Smooth muscle cell (in vitro differentiated cells): ENCODE data around the gene SLC25A18. TPM values are rescaled to one million over a fixed set of nuclear protein-coding genes. Genes with fewer than 3 reads are reported as not detected.
"Not testable (repeated sequence)": the region's sequence is repeated elsewhere in the genome, so short reads cannot be mapped to it uniquely, and the experiment has no call there.

Experiments
- DNase-seq: peaks from one replicate; lab custom pipeline; 2025; ENCODE audit not compliant: unreplicated experiment; lab: John Stamatoyannopoulos, UW
- H2AFZ ChIP-seq: fragments of 200-600 bp; sonication (generic); 2 replicates; pipeline ENCODE4 v1.6.0; 2016; ENCODE audit warnings: antibody characterized with exemption, low read depth, mild to moderate bottlenecking
- H3F3A ChIP-seq: fragments of 200-600 bp; sonication (generic); 2 replicates; pipeline ENCODE4 v1.6.0; 2017; ENCODE audit warnings: antibody characterized with exemption, low read depth
- H3K27ac ChIP-seq: fragments of 200-600 bp; sonication (generic); 2 replicates; pipeline ENCODE4 v1.5.1; 2016; ENCODE audit warnings: low read depth, mild to moderate bottlenecking
- H3K27me3 ChIP-seq: fragments of 200-600 bp; sonication (generic); 2 replicates; pipeline ENCODE4 v1.6.1; 2016; ENCODE audit warnings: low read depth, mild to moderate bottlenecking
- H3K36me3 ChIP-seq: fragments of 200-600 bp; sonication (generic); 2 replicates; pipeline ENCODE4 v1.5.1; 2016; ENCODE audit warnings: low read depth
- H3K4me1 ChIP-seq: fragments of 200-600 bp; sonication (generic); 2 replicates; pipeline ENCODE4 v1.5.1; 2016; ENCODE audit warnings: low read depth
- H3K4me2 ChIP-seq: fragments of 200-600 bp; sonication (generic); 2 replicates; pipeline ENCODE4 v1.6.0; 2016; ENCODE audit warnings: mild to moderate bottlenecking
- H3K4me3 ChIP-seq: fragments of 200-600 bp; sonication (generic); 2 replicates; pipeline ENCODE4 v1.5.1; 2016; ENCODE audit warnings: mild to moderate bottlenecking
- H3K79me2 ChIP-seq: fragments of 200-600 bp; sonication (generic); 2 replicates; pipeline ENCODE4 v1.6.0; 2016; ENCODE audit warnings: low read depth, mild to moderate bottlenecking
- H3K9ac ChIP-seq: fragments of 200-600 bp; sonication (generic); 2 replicates; pipeline ENCODE4 v1.6.0; 2016; ENCODE audit warnings: low read depth
- H3K9me3 ChIP-seq: fragments of 200-600 bp; sonication (generic); replicated peaks from 2 replicates; pipeline ENCODE4 v1.5.1; 2016; ENCODE audit warnings: low read depth
- H4K20me1 ChIP-seq: fragments of 200-600 bp; sonication (generic); 2 replicates; pipeline ENCODE4 v1.6.0; 2016; ENCODE audit warnings: low read depth
- CTCF ChIP-seq: fragments of 200-600 bp; sonication (generic); IDR thresholded peaks from 2 replicates; pipeline ENCODE4 v1.5.1; 2017; ENCODE audit warnings: borderline replicate concordance, mild to moderate bottlenecking, antibody characterized with exemption; ENCODE audit not compliant: insufficient read depth, poor library complexity, severe bottlenecking
- WGBS: methylation state at CpG from one replicate; pipeline ENCODE4 v1.1.7; 2016; ENCODE audit warnings: low lambda C conversion rate; 5-methylcytosine and 5-hydroxymethylcytosine counted together
- polyA plus RNA-seq: library from polyadenylated mRNA; unstranded; fragments of >200 nt; fragmentation: Nextera tagmentation; extraction: Ambion mirVana; gene quantifications from 2 replicates; pipeline ENCODE4 v1.2.1, GENCODE V29; 2016
- total RNA-seq: library from RNA; depleted of rRNA; stranded (reverse); fragments of >200 nt; gene quantifications from 2 replicates; pipeline ENCODE4 v1.2.3, GENCODE V29; 2014

SLC25A18 gene
- total and polyA plus RNA-seq, 2 experiments from 2014 or later, result 0.06 to 0.31 TPM

DNA sequence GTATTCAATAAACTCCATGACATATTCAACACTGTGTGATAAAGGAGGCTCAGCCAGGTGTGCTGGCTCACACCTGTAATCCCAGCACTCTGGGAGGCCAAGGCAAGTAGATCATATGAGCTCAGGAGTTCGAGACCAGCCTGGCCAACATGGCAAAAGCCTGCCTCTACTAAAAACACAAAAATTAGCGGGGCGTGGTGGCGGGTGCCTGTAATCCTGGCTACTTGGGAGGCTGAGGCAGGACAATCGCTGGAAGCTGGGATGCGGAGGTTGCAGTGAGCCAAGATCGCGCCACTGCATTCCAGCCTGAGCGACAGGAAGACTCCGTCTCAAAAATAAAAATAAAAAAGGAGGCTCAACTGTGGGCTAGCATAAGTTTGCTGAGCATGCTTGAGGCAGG, 4.1 kb upstream of the SLC25A18 start:
- no peaks in the 10 kb centered on the region for H4K20me1 ChIP-seq
- no peak overlapping the region for H3K9ac ChIP-seq
- no peaks in the 10 kb centered on the region for H3F3A ChIP-seq
- H3K4me3 ChIP-seq, result no peak overlapping the region
- H3K79me2 ChIP-seq, result no peaks in the 10 kb centered on the region
- WGBS, result 98% methylated on average over 10 of the region's 10 CpGs
- no peak for DNase-seq
- H3K4me1 ChIP-seq, result no peaks in the 10 kb centered on the region
- H2AFZ ChIP-seq, result no peak overlapping the region
- no peak for TF ChIP-seq CTCF
- H3K4me2 ChIP-seq, result no peak overlapping the region
- H3K27ac ChIP-seq, result no peak overlapping the region
- no peaks in the 10 kb centered on the region for H3K36me3 ChIP-seq
- H3K27me3 ChIP-seq, result no peaks in the 10 kb centered on the region
- no peaks in the 10 kb centered on the region for H3K9me3 ChIP-seq

GRCh38 chr22:17563936-17564391, 666 bp downstream of the SLC25A18 start:
- Histone ChIP-seq H3K9ac (no peak overlapping the region), H3K9me3 (no peaks in the 10 kb centered on the region), H4K20me1 (no peaks in the 10 kb centered on the region), H3K4me2 (no peak overlapping the region), H3F3A (no peaks in the 10 kb centered on the region), H3K27ac (no peak overlapping the region), H3K4me3 (no peak overlapping the region), H3K36me3 (no peaks in the 10 kb centered on the region), H3K4me1 (no peaks in the 10 kb centered on the region), H3K79me2 (no peaks in the 10 kb centered on the region), H3K27me3 (no peaks in the 10 kb centered on the region), H2AFZ (no peak overlapping the region)
- no peak for DNase-seq
- 97% methylated on average over 11 of the region's 11 CpGs for WGBS
- TF ChIP-seq CTCF, result no peak

GRCh38 chr22:17566016-17566687, 2.9 kb downstream of the SLC25A18 start:
- WGBS, result 96% methylated on average over 19 of the region's 19 CpGs
- H3K4me3 ChIP-seq, H3K4me2 ChIP-seq, H3K4me1 ChIP-seq, H3K27me3 ChIP-seq, H3K9ac ChIP-seq, H3F3A ChIP-seq, H2AFZ ChIP-seq, H3K36me3 ChIP-seq, DNase-seq, H3K79me2 ChIP-seq, H3K9me3 ChIP-seq, H3K27ac ChIP-seq, H4K20me1 ChIP-seq: not testable (repeated sequence)

GRCh38 chr22:17566776-17567175, 3.5 kb downstream of the SLC25A18 start:
- Histone ChIP-seq H2AFZ (no peak overlapping the region), H3K36me3 (no peaks in the 10 kb centered on the region), H3K79me2 (no peaks in the 10 kb centered on the region), H3K4me1 (no peaks in the 10 kb centered on the region), H3F3A (no peaks in the 10 kb centered on the region), H3K27ac (no peak overlapping the region), H3K27me3 (no peaks in the 10 kb centered on the region), H3K9ac (no peak overlapping the region), H3K4me2 (no peak overlapping the region), H3K9me3 (no peaks in the 10 kb centered on the region), H4K20me1 (no peaks in the 10 kb centered on the region), H3K4me3 (no peak overlapping the region)
- 94% methylated on average over 10 of the region's 10 CpGs for WGBS
- TF ChIP-seq CTCF, result no peak
- DNase-seq, result no peak
